ENCODE data around the gene MYO9B.

GRCh38 chr19:17248011-17248776, 172.6 kb downstream of the MYO9B start:
- TF ChIP-seq CTCF (IDR thresholded peaks at IDR 0.05): no peak
- TF ChIP-seq POLR2AphosphoS5 (IDR thresholded peaks at IDR 0.05): no peak

All from sigmoid colon (tissue), 4 donors.